Activated naive CD4-positive, alpha-beta T cell treated with Interleukin-2 at 50 U/mL for 16 hours (primary cell): ENCODE measurements around the gene LAP3.

Experiments used
- DNase-seq: peaks from one replicate; pipeline ENCODE4 v3.0.0-alpha.2; 2020

The LAP3 gene

GRCh38 chr4:17623451-17624001 lies 46.5 kb downstream of the LAP3 start:
- no peak for DNase-seq

GRCh38 chr4:17624821-17625220 lies 47.8 kb downstream of the LAP3 start:
- DNase-seq: no peak

GRCh38 chr4:17630228-17630627 lies 53.2 kb downstream of the LAP3 start:
- DNase-seq: no peak

- no peak for DNase-seq
Measured at GRCh38 chr4:17633600-17633999, 56.6 kb downstream of the LAP3 start.

- no peak for DNase-seq
Measured at GRCh38 chr4:17635056-17635455, 58.1 kb downstream of the LAP3 start.

GRCh38 chr4:17636341-17636695 lies 59.3 kb downstream of the LAP3 start:
- DNase-seq: no peak

GRCh38 chr4:17636696-17637622 lies 60.0 kb downstream of the LAP3 start:
- DNase-seq: peak; percentile 73

- DNase-seq: no peak
Measured at GRCh38 chr4:17639136-17639535, 62.1 kb downstream of the LAP3 start.

- no peak for DNase-seq
Measured at GRCh38 chr4:17642398-17642783, 65.4 kb downstream of the LAP3 start.

- no peak for DNase-seq
Measured at GRCh38 chr4:17646693-17647092, 69.7 kb downstream of the LAP3 start.

GRCh38 chr4:17647176-17647806 lies 70.3 kb downstream of the LAP3 start:
- DNase-seq: no peak

GRCh38 chr4:17647927-17648326 lies 70.9 kb downstream of the LAP3 start:
- no peak for DNase-seq

- no peak for DNase-seq
Measured at GRCh38 chr4:17650406-17650805, 73.4 kb downstream of the LAP3 start.

GRCh38 chr4:17654701-17655100 lies 77.7 kb downstream of the LAP3 start:
- no peak for DNase-seq

GRCh38 chr4:17657090-17657489 lies 80.1 kb downstream of the LAP3 start:
- no peak for DNase-seq
